ENCODE measurements around the gene ENPP5.

Gene ENPP5

GRCh38 chr6:46115634-46116033, 55.1 kb downstream of the ENPP5 start:
- intact Hi-C loops (cut with micrococcal nuclease) = no loop called here
- H3K9me3 Mint-ChIP-seq = peaks cover 15% of the 10 kb centered on the region
- H3K27me3 Mint-ChIP-seq = no peaks in the 10 kb centered on the region
- no peaks in the 10 kb centered on the region for H3K36me3 Mint-ChIP-seq (ENCODE audit: low read depth)
- no peak overlapping the region for H3K27ac Mint-ChIP-seq
- H3K4me3 Mint-ChIP-seq = no peak overlapping the region
- no peaks in the 10 kb centered on the region for H3K4me1 Mint-ChIP-seq (ENCODE audit: low read depth)

- Mint-ChIP-seq H3K9me3 (peaks cover 15% of the 10 kb centered on the region), H3K27me3 (no peaks in the 10 kb centered on the region), H3K27ac (no peak overlapping the region), H3K36me3 (ENCODE audit: low read depth) (no peaks in the 10 kb centered on the region), H3K4me1 (ENCODE audit: low read depth) (no peaks in the 10 kb centered on the region), H3K4me3 (no peak overlapping the region)
- intact Hi-C loops (cut with micrococcal nuclease) = no loop called here
These were observed 57.4 kb downstream of the ENPP5 start for GRCh38 chr6:46113370-46113769.

Data from dendritic cell treated with granulocyte-macrophage colony-stimulating factor and Interleukin-4, amounts not matched to agents 40 ng/mL and 50 ng/mL, for 4 days (primary cell).